D721Med (cell line): ENCODE data around the gene CASP5.

Experiments
- DNase-seq: peaks from one replicate; pipeline ENCODE4 v3.0.0; 2011; ENCODE audit warnings: low spot score; ENCODE audit not compliant: insufficient read length
- FAIRE-seq: peaks from 2 replicates; lab custom pipeline; 2011; peaks lifted over from hg19 to GRCh38; lab: Jason Lieb, UNC
- TF ChIP-seq, protein P1 (sequence below): IDR thresholded peaks from 2 replicates; pipeline ENCODE4 v1.5.1; 2012; ENCODE audit warnings: mild to moderate bottlenecking, control low read depth; ENCODE audit not compliant: insufficient read depth; ENCODE audit errors: missing control alignments

Gene CASP5

DNA sequence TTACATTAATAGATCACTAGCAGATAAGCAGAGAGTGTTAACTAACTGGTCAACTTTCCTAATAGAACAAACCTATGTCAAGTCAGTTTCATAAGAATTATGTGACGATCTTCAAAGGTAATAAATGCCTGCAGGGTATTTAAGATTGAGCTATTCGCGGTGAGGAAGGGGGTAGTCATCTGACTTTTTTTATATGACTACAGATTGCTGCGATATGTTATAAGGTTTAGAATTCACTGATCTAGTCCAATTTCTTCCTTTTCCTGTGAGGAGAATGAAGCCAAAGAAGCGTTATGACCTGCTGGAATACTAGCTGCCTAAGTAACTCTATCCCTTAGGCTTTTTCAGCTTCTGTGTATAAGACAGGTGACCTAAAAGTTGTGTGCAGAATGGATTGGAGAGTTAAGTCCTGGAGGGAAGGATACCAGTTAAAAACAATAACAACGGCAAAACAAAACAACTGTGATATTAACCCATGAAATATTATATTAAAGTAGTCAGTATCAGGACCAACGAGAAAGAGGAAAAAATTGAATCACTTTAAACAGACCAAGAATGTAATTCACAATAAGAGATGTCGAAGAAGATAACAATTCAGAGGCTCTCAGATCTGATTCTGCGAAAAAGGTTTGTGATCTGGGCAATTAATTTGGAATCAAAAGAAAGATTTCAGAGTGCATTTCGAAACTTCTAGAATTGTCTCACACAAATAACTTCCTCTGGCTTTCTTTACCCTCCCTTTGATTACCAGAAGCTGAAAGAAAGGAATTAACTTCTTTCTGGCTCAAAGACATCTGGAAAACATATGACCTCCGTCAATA lies 55.2 kb downstream of the CASP5 start:
- TF ChIP-seq, protein P1, sequence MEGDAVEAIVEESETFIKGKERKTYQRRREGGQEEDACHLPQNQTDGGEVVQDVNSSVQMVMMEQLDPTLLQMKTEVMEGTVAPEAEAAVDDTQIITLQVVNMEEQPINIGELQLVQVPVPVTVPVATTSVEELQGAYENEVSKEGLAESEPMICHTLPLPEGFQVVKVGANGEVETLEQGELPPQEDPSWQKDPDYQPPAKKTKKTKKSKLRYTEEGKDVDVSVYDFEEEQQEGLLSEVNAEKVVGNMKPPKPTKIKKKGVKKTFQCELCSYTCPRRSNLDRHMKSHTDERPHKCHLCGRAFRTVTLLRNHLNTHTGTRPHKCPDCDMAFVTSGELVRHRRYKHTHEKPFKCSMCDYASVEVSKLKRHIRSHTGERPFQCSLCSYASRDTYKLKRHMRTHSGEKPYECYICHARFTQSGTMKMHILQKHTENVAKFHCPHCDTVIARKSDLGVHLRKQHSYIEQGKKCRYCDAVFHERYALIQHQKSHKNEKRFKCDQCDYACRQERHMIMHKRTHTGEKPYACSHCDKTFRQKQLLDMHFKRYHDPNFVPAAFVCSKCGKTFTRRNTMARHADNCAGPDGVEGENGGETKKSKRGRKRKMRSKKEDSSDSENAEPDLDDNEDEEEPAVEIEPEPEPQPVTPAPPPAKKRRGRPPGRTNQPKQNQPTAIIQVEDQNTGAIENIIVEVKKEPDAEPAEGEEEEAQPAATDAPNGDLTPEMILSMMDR = no peak
- DNase-seq = no peak
- FAIRE-seq = no peak

DNA sequence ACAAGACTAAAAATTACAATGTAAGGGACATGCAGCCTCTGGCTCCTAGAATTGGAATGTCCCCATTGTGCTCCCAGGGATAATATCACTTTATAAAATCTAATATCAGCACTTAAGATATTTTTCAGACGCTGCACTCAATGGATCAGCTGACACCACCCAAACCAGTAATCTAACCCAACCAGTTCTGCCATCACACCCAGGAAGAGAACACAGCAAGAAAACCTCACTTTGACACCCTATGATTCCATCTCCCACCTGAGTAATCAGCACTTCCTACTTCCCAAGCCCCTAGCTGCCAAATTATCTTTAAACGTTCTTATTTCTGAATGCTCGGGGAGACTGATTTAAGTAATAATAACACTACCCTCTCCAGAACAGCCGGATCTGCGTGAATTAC lies 57.2 kb downstream of the CASP5 start:
- TF ChIP-seq, protein P1 = no peak
- no peak for FAIRE-seq
- DNase-seq = no peak

DNA sequence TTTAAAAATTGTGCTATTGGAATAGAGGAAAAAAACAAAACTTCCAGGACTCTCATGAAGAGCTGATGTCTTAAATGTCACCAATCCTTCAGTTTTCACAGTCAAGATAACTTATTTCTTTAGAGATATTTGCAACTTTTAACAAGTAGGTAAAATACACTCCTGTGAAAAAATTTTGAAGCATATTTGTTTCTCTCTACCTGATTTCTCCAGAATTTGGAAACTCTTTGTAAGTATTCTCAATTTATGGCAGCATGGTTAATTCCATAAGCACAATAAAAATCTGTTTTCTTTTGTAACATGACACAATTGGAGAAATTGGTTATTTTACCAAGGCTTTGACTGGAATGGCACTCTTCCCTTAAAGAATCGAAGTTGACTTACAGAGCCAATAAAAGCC lies 58.7 kb downstream of the CASP5 start:
- no peak for FAIRE-seq
- DNase-seq = no peak

DNA sequence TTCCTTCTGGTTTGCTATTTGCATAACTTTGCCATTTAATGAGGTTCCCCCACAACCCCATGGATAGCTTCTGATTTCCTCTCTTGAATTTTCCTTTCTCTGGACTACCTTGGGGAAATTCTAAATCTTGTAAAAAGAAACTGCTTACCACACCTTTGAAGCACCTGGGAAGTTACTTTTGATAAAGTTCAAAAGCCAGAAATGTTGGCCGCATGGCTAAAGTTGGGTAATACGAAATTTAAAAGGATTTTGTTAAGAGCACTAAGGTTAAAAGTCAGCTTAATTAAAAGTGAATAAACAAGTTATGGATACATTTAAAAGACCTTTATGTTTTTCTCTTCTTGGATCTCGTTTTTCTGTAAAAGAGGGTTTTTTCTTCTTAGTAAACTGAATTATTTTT lies 60.1 kb downstream of the CASP5 start:
- TF ChIP-seq, protein P1 = no peak
- no peak for DNase-seq
- FAIRE-seq = no peak

More for the DNA sequence above, 58.7 kb downstream of the CASP5 start:
- TF ChIP-seq, protein P1 = no peak

DNA sequence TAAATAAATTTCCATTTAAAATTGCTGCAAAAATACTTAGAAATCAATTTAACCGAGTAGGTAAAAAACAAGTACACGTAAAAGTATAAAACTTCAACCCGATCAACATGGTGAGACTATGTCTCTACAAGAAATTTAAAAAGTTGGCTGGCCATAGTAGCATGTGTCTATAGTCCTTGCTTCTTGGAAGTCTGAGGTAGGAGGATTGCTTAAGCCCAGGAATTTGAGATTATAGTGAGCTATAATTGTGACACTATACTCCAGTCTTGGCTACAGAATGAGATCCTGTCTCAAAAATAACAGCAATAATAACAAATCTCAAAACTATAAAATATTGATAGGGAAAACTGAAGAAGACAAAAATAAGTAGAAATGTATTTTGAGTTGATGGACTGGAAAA lies 65.7 kb downstream of the CASP5 start:
- FAIRE-seq (no peak), DNase-seq (no peak)
- TF ChIP-seq, protein P1 = no peak

DNA sequence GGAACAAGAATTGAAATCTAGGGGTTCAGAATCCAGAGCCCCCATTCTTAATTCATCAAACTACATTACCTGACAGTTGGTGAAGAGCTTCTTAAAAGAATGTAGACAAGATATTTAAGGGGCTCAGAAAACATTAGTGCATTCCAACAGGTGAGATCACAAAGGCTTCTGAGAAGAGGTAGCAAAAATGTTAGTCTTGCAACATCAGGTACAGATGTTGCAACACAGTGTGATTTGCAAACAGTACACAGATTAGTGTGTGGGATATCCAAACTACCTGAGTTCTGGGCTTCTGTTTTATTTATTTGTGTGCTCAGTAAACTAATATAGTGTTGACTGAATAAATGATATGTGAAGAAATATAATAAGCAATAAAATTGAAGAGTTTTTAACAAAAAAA lies 66.4 kb downstream of the CASP5 start:
- no peak for DNase-seq
- FAIRE-seq = no peak
- TF ChIP-seq, protein P1 = no peak

DNA sequence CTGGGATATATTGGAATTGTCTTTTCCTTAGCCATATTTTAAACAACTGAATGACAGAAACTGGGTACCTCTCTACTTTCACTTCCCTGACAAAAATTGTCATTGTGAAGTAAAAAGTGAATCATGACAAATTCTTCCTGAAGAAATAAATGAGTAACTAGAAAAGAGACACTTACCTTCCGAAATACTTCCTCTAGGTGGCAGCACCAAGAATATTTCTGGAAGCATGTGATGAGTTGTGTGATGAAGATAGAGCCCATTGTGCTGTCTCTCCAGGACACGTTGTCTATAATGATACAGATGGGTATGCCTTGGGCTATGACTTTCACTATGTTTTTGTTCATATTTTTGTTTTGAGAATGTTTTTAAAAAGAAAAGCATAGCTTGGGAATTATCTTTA lies 76.1 kb downstream of the CASP5 start:
- TF ChIP-seq, protein P1 = peak; percentile 20
- no peak for FAIRE-seq
- DNase-seq = no peak
